H1 (cell line): Measurements from ENCODE around the gene PDHB. TPM values are rescaled to one million over a fixed set of nuclear protein-coding genes. Genes with fewer than 3 reads are reported as not detected.

Experiments used
- CTCF ChIA-PET: fragments of 300-600 bp; sonication (Branson Sonifier 250); formaldehyde crosslinking; loops from one replicate; lab custom pipeline; 2021; ENCODE audit not compliant: partially characterized antibody; lab: Charles Lee
- POLR2A ChIA-PET: fragments of 300-600 bp; sonication (Branson Sonifier 250); formaldehyde crosslinking; loops from one replicate; lab custom pipeline; 2021; ENCODE audit warnings: inconsistent platforms; ENCODE audit not compliant: partially characterized antibody; lab: Charles Lee
- DNase-seq, 2 experiments: peaks; one replicate each; pipeline versions ENCODE4 v3.0.0 to v3.0.0-alpha.2; 2010 to 2022; ENCODE audit warnings: low spot score in 2 of 2, low read depth in 1 of 2, mixed read lengths in 1 of 2
- FAIRE-seq: peaks from 2 replicates; lab custom pipeline; 2011; peaks lifted over from hg19 to GRCh38; lab: Jason Lieb, UNC
- H2AFZ ChIP-seq: 2 replicates; pipeline ENCODE4 v1.8.1; 2012; ENCODE audit warnings: low read length, inconsistent platforms
- H2AK5ac ChIP-seq: 2 replicates; pipeline ENCODE4 v1.6.1; 2013; ENCODE audit warnings: low read depth, low read length
- H2BK120ac ChIP-seq: replicated peaks from 2 replicates; pipeline ENCODE3; 2013; ENCODE audit warnings: low read depth, low read length, inconsistent platforms
- H2BK12ac ChIP-seq: 2 replicates; pipeline ENCODE4 v1.6.1; 2013; ENCODE audit warnings: low read depth, low read length
- H2BK15ac ChIP-seq: 2 replicates; pipeline ENCODE4 v1.6.1; 2013; ENCODE audit warnings: low read length
- H2BK20ac ChIP-seq: 2 replicates; pipeline ENCODE4 v1.6.1; 2013; ENCODE audit warnings: low read length
- H2BK5ac ChIP-seq: 2 replicates; pipeline ENCODE4 v1.6.1; 2013; ENCODE audit warnings: low read depth, low read length
- H3K14ac ChIP-seq: 2 replicates; pipeline ENCODE4 v1.6.1; 2013; ENCODE audit warnings: inconsistent platforms; ENCODE audit not compliant: insufficient read length
- H3K18ac ChIP-seq: 2 replicates; pipeline ENCODE4 v1.6.1; 2013; ENCODE audit warnings: low read length; ENCODE audit errors: extremely low read depth
- H3K23ac ChIP-seq: 2 replicates; pipeline ENCODE4 v1.6.1; 2013; ENCODE audit warnings: inconsistent platforms; ENCODE audit not compliant: insufficient read length
- H3K23me2 ChIP-seq: 2 replicates; pipeline ENCODE4 v1.6.1; 2013; ENCODE audit warnings: low read depth, low read length
- H3K27ac ChIP-seq: 2 replicates; pipeline ENCODE4 v1.6.1; 2011; ENCODE audit warnings: low read depth, low read length, inconsistent platforms
- H3K27me3 ChIP-seq, 4 experiments: replicated peaks in 1 of 4; 1 replicate in 1 of 4; 2 replicates in 3 of 4; pipeline versions ENCODE4 v1.6.1 to v1.8.1; 2011 to 2013; ENCODE audit warnings: low read length in 3 of 4, mild to moderate bottlenecking in 3 of 4, inconsistent platforms in 2 of 4, mixed read lengths in 2 of 4, moderate library complexity in 1 of 4; ENCODE audit not compliant: control insufficient read depth in 3 of 4, insufficient read depth in 3 of 4; ENCODE audit errors: extremely low read depth in 1 of 4
- H3K36me3 ChIP-seq, 4 experiments: 2 replicates each; pipeline versions ENCODE4 v1.6.1 to v1.8.1; 2011 to 2013; ENCODE audit warnings: mild to moderate bottlenecking in 4 of 4, low read length in 3 of 4, moderate library complexity in 2 of 4, control low read depth in 1 of 4, inconsistent platforms in 1 of 4; ENCODE audit not compliant: insufficient read depth in 4 of 4, control insufficient read depth in 2 of 4
- H3K4ac ChIP-seq: replicated peaks from 2 replicates; pipeline ENCODE3; 2013; ENCODE audit warnings: low read length, low read depth, mixed read lengths, inconsistent platforms; ENCODE audit not compliant: insufficient read length
- H3K4me1 ChIP-seq, 4 experiments: replicated peaks in 1 of 4; 1 replicate in 1 of 4; 2 replicates in 3 of 4; pipeline versions ENCODE4 v1.6.1 to v1.8.1; 2011 to 2013; ENCODE audit warnings: low read length in 3 of 4, inconsistent platforms in 2 of 4, mixed read lengths in 1 of 4; ENCODE audit not compliant: insufficient read depth in 4 of 4, control insufficient read depth in 3 of 4
- H3K4me2 ChIP-seq, 2 experiments: 2 replicates each; pipeline versions ENCODE4 v1.6.1 to v1.8.1; 2011 to 2013; ENCODE audit warnings: low read depth in 2 of 2, low read length in 2 of 2, control low read depth in 1 of 2, inconsistent platforms in 1 of 2, mild to moderate bottlenecking in 1 of 2; ENCODE audit not compliant: insufficient read depth in 1 of 2
- H3K4me3 ChIP-seq, 4 experiments: fragments of 200-600, 300-600 bp in 1 of 4; sonication (generic), shearing (Covaris generic), sonication (Bioruptor Twin) in 1 of 4; 2 replicates each; pipeline versions ENCODE4 v1.5.1 to v1.8.1; 2011 to 2016; ENCODE audit warnings: low read length in 4 of 4, low read depth in 3 of 4, control low read depth in 2 of 4, inconsistent platforms in 2 of 4, mild to moderate bottlenecking in 2 of 4, mixed read lengths in 1 of 4, moderate library complexity in 1 of 4; ENCODE audit not compliant: insufficient read depth in 2 of 4; ENCODE audit errors: extremely low read depth in 1 of 4
- H3K56ac ChIP-seq: replicated peaks from 2 replicates; pipeline ENCODE3; 2013; ENCODE audit warnings: low read depth, mild to moderate bottlenecking, mixed read lengths, low read length, inconsistent platforms; ENCODE audit not compliant: insufficient read length
- H3K79me1 ChIP-seq: 2 replicates; pipeline ENCODE4 v1.6.1; 2013; ENCODE audit warnings: low read depth, low read length, control low read depth
- H3K79me2 ChIP-seq, 2 experiments: 2 replicates each; pipeline versions ENCODE4 v1.6.1 to v1.8.1; 2012 to 2013; ENCODE audit warnings: low read length in 2 of 2, mild to moderate bottlenecking in 2 of 2, inconsistent platforms in 1 of 2; ENCODE audit not compliant: insufficient read depth in 2 of 2, control insufficient read depth in 1 of 2
- H3K9ac ChIP-seq, 4 experiments: replicated peaks in 1 of 4; 1 replicate in 1 of 4; 2 replicates in 3 of 4; pipeline versions ENCODE4 v1.6.1 to v1.8.1; 2011 to 2013; ENCODE audit warnings: low read depth in 3 of 4, low read length in 3 of 4, control low read depth in 2 of 4, mild to moderate bottlenecking in 2 of 4, moderate library complexity in 2 of 4, inconsistent platforms in 1 of 4; ENCODE audit errors: extremely low read depth in 1 of 4
- H3K9me3 ChIP-seq, 2 experiments: 2 replicates each; pipeline versions ENCODE4 v1.6.1 to v1.8.1; 2012 to 2013; ENCODE audit warnings: mild to moderate bottlenecking in 2 of 2, moderate library complexity in 2 of 2, control low read depth in 1 of 2, inconsistent platforms in 1 of 2, low read depth in 1 of 2, low read length in 1 of 2, mixed read lengths in 1 of 2; ENCODE audit not compliant: insufficient read depth in 2 of 2
- H4K20me1 ChIP-seq, 2 experiments: replicated peaks in 1 of 2; 2 replicates each; pipeline versions ENCODE3 to v1.8.1; 2011 to 2013; ENCODE audit warnings: inconsistent platforms in 2 of 2, low read length in 2 of 2, mild to moderate bottlenecking in 1 of 2; ENCODE audit not compliant: insufficient read depth in 2 of 2, control insufficient read depth in 1 of 2
- H4K5ac ChIP-seq: 2 replicates; pipeline ENCODE4 v1.6.1; 2013; ENCODE audit warnings: low read length, low read depth, mixed read lengths, inconsistent platforms; ENCODE audit not compliant: insufficient read length
- H4K8ac ChIP-seq: 2 replicates; pipeline ENCODE4 v1.8.0; 2013; ENCODE audit warnings: mild to moderate bottlenecking, moderate library complexity, low read length, inconsistent platforms; ENCODE audit not compliant: insufficient read depth; ENCODE audit errors: extremely low read depth
- H4K91ac ChIP-seq: replicated peaks from 2 replicates; pipeline ENCODE3; 2013; ENCODE audit warnings: low read length, mixed read lengths, inconsistent platforms; ENCODE audit not compliant: insufficient read length
- EZH2 ChIP-seq: fragments of 200-600 bp; sonication (generic); IDR thresholded peaks from 2 replicates; pipeline ENCODE4 v1.7.1; 2012; ENCODE audit warnings: low read depth, mild to moderate bottlenecking, moderate library complexity, low read length, inconsistent platforms; ENCODE audit not compliant: severe bottlenecking
- GTF2F1 ChIP-seq: IDR thresholded peaks from 2 replicates; pipeline ENCODE4 v1.6.1; 2012; ENCODE audit warnings: low read depth, low read length, improper control_type of control experiment, borderline replicate concordance
- RFX5 ChIP-seq: IDR thresholded peaks from 2 replicates; pipeline ENCODE4 v1.6.1; 2011; ENCODE audit warnings: low read depth, low read length, improper control_type of control experiment, borderline replicate concordance
- SUZ12 ChIP-seq: fragments of 200-600 bp; sonication (generic); IDR thresholded peaks from 2 replicates; pipeline ENCODE4 v1.6.1; 2012; ENCODE audit warnings: mild to moderate bottlenecking, inconsistent platforms, low read length, moderate library complexity, mixed read lengths
- ZNF274 ChIP-seq: IDR thresholded peaks from 2 replicates; pipeline ENCODE4 v1.7.0; 2012; ENCODE audit warnings: low read length, borderline replicate concordance; ENCODE audit errors: extremely low read depth
- WGBS, 2 experiments: shearing (Covaris generic) in 1 of 2; methylation state at CpG; one replicate each; pipeline versions ENCODE4 v1.1.6 to v1.1.7; 2013 to 2015; ENCODE audit warnings: low lambda C conversion rate in 2 of 2, mixed read lengths in 2 of 2, inconsistent platforms in 1 of 2, low coverage in 1 of 2, missing lambda C conversion rate in 1 of 2; ENCODE audit not compliant: insufficient replicate concordance in 2 of 2, insufficient coverage in 1 of 2, insufficient read length in 1 of 2; ENCODE audit errors: extremely low coverage in 1 of 2, missing lambda C conversion rate in 1 of 2; 5-methylcytosine and 5-hydroxymethylcytosine counted together
- polyA plus RNA-seq, 7 experiments: library from polyadenylated mRNA; depleted of rRNA in 3 of 7; stranded (reverse) in 5 of 7; unstranded in 2 of 7; fragments of >200 nt in 5 of 7; fragments of 200-250 nt in 2 of 7; gene quantifications; 1 replicate in 5 of 7; 2 replicates in 1 of 7; 4 replicates in 1 of 7; pipeline versions ENCODE4 v1.2.1 to v1.2.3, GENCODE V29; 2011 to 2013; ENCODE audit warnings: missing spikeins in 2 of 7, mixed read lengths in 2 of 7
- total RNA-seq: library from RNA; stranded (reverse); fragmentation: NEBNext Ultra II Directional; extraction: Animal tissue kit (Norgen Biotek cat#: 25700); gene quantifications from 2 replicates; pipeline ENCODE4 v1.2.1, GENCODE V29; 2021
- TF ChIP-seq, protein P1 (sequence below): IDR thresholded peaks from 2 replicates; pipeline ENCODE4 v1.6.1; 2012; ENCODE audit warnings: inconsistent platforms
- TF ChIP-seq, protein P2 (sequence below): IDR thresholded peaks from 2 replicates; pipeline ENCODE4 v1.6.1; 2012; ENCODE audit warnings: inconsistent platforms

The PDHB gene
- total and polyA plus RNA-seq, 2 of the 8 experiments (the other 6 are each of a cell fraction or from before 2014, with no cell fraction given), result 90.4 to 140 TPM

DNA sequence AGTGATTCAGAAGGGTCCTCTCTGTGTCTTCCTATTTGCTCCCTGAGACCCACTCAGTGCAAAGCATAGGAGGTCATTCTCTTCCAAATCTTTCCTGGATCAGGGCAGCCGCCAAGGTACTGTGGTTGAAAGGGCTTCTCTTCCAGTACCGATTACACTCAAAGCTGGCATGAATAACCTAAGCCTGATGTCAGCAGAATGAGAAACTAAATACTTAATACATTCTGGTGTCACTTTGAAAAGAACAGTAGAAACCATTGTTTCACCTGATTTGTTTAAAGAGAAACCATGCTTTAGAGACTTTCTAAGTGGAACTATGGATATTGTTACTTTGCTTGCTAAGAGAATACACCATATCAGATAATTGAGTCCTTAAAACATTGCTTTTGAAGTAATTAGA is 50.2 kb downstream of the PDHB start:
- Histone ChIP-seq H3K18ac (no peak overlapping the region), H3K27ac (no peak overlapping the region), H3K23me2 (no peaks in the 10 kb centered on the region), H3K36me3 (no peaks in the 10 kb centered on the region), H3K27me3 (no peaks in the 10 kb centered on the region), H4K8ac (no peak overlapping the region), H3K79me2 (no peaks in the 10 kb centered on the region), H2BK20ac (no peak overlapping the region), H2BK5ac (no peak overlapping the region), H3K4me2 (no peak overlapping the region), H3K4me1 (no peaks in the 10 kb centered on the region), H4K5ac (no peak overlapping the region), H2AFZ (no peak overlapping the region), H3K56ac (no peak overlapping the region), H2BK12ac (no peak overlapping the region), H4K91ac (no peak overlapping the region), H2BK15ac (no peak overlapping the region), H3K79me1 (no peaks in the 10 kb centered on the region), H3K23ac (no peak overlapping the region), H3K14ac (no peak overlapping the region), H3K4me3 (no peak overlapping the region), H3K9me3 (no peaks in the 10 kb centered on the region), H2BK120ac (no peak overlapping the region), H3K4ac (no peak overlapping the region), H2AK5ac (no peak overlapping the region), H3K9ac (no peak overlapping the region), H4K20me1 (no peaks in the 10 kb centered on the region)
- 89% methylated on average over 2 of the region's 2 CpGs; no CpG with 5 or more reads in 1 of the 2 experiments for WGBS, 2 experiments
- POLR2A ChIA-PET, result no interaction called here
- CTCF ChIA-PET, result interaction anchor here (0.9 to 3.0 kb wide), 3 partner anchors 12 to 250 kb away, joined by 3 to 8 read pairs (median 3); no protein-coding TSS in a partner anchor
- no peak for FAIRE-seq
- no peak for DNase-seq
- TF ChIP-seq, protein P1, sequence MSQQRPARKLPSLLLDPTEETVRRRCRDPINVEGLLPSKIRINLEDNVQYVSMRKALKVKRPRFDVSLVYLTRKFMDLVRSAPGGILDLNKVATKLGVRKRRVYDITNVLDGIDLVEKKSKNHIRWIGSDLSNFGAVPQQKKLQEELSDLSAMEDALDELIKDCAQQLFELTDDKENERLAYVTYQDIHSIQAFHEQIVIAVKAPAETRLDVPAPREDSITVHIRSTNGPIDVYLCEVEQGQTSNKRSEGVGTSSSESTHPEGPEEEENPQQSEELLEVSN, result no peak
- TF ChIP-seq SUZ12 (no peak), GTF2F1 (no peak), EZH2 (no peak), RFX5 (no peak), ZNF274 (no peak)
- TF ChIP-seq, protein P2, sequence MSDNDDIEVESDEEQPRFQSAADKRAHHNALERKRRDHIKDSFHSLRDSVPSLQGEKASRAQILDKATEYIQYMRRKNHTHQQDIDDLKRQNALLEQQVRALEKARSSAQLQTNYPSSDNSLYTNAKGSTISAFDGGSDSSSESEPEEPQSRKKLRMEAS, result no peak
